HepG2 (cell line): Measurements from ENCODE around the gene DRC3. TPM values are rescaled to one million over a fixed set of nuclear protein-coding genes. Genes with fewer than 3 reads are reported as not detected.

ENCODE experiments used
- ARID2 ChIP-seq: sonication (generic); formaldehyde crosslinking; IDR thresholded peaks from 2 replicates; pipeline ENCODE4 v1.8.1; 2022; ENCODE audit warnings: mild to moderate bottlenecking, missing genetic modification reagents, borderline replicate concordance
- FOXO1 ChIP-seq: sonication (generic); formaldehyde crosslinking; IDR thresholded peaks from 2 replicates; pipeline ENCODE4 v1.4.0; 2020; ENCODE audit warnings: missing genetic modification reagents
- GTF3A ChIP-seq: sonication (generic); formaldehyde crosslinking; conservative IDR thresholded peaks from 2 replicates; pipeline ENCODE4 v1.4.0; 2020; ENCODE audit warnings: mild to moderate bottlenecking, missing genetic modification reagents
- HMG20B ChIP-seq: conservative IDR thresholded peaks from 2 replicates; pipeline ENCODE4 v1.6.1; 2016; ENCODE audit warnings: missing genetic modification reagents, missing compliant biosample characterization
- HNRNPUL1 ChIP-seq: fragments of 200-400 bp; formaldehyde crosslinking; IDR thresholded peaks from 2 replicates; pipeline ENCODE4 v1.6.1; 2017; ENCODE audit warnings: low read depth, mild to moderate bottlenecking, low read length, moderate library complexity
- KLF11 ChIP-seq: IDR thresholded peaks from 2 replicates; pipeline ENCODE4 v1.6.1; 2016; ENCODE audit warnings: missing compliant biosample characterization
- MAFK ChIP-seq, 2 experiments: IDR thresholded peaks in 1 of 2; conservative IDR thresholded peaks in 1 of 2; 2 replicates each; pipeline ENCODE4 v1.6.1; 2011; ENCODE audit warnings: improper control_type of control experiment in 2 of 2, low read length in 2 of 2
- MEF2D ChIP-seq: sonication (generic); formaldehyde crosslinking; IDR thresholded peaks from 2 replicates; pipeline ENCODE4 v1.5.1; 2020; ENCODE audit warnings: mild to moderate bottlenecking, missing genetic modification reagents
- PCBP1 ChIP-seq: fragments of 200-400 bp; formaldehyde crosslinking; IDR thresholded peaks from 2 replicates; pipeline ENCODE4 v1.6.1; 2017; ENCODE audit warnings: mild to moderate bottlenecking, low read depth, low read length, borderline replicate concordance
- SUZ12 ChIP-seq: fragments of 150-350 bp; IDR thresholded peaks from 2 replicates; pipeline ENCODE4 v1.6.1; 2014; ENCODE audit warnings: low read depth, low read length
- TARDBP ChIP-seq: sonication (generic); formaldehyde crosslinking; IDR thresholded peaks from 2 replicates; pipeline ENCODE4 v1.8.0; 2022; ENCODE audit warnings: mild to moderate bottlenecking, missing genetic modification reagents
- TEAD3 ChIP-seq: optimal IDR thresholded peaks from 2 replicates; pipeline ENCODE3; 2016; ENCODE audit warnings: borderline replicate concordance
- ZBTB38 ChIP-seq: sonication (generic); formaldehyde crosslinking; IDR thresholded peaks from 2 replicates; pipeline ENCODE4 v1.5.1; 2020; ENCODE audit warnings: mild to moderate bottlenecking, missing genetic modification reagents
- ZNF138 ChIP-seq: sonication (generic); formaldehyde crosslinking; IDR thresholded peaks from 2 replicates; pipeline ENCODE4 v1.5.0; 2020; ENCODE audit warnings: mild to moderate bottlenecking, low read depth, missing genetic modification reagents
- ZNF382 ChIP-seq: sonication (generic); formaldehyde crosslinking; IDR thresholded peaks from 2 replicates; pipeline ENCODE4 v1.5.0; 2020; ENCODE audit warnings: missing genetic modification reagents, mild to moderate bottlenecking, borderline replicate concordance
- ZNF614 ChIP-seq: IDR thresholded peaks from 2 replicates; pipeline ENCODE4 v1.6.1; 2018; ENCODE audit warnings: missing biosample characterization, missing genetic modification reagents, inconsistent platforms, borderline replicate concordance
- ZSCAN29 ChIP-seq: sonication (generic); formaldehyde crosslinking; conservative IDR thresholded peaks from 2 replicates; pipeline ENCODE4 v1.4.0; 2020; ENCODE audit warnings: mild to moderate bottlenecking, missing genetic modification reagents
- polyA plus RNA-seq, 8 experiments: library from polyadenylated mRNA; depleted of rRNA in 3 of 8; stranded (reverse) in 7 of 8; unstranded in 1 of 8; fragments of >200 nt; fragmentation: Illumina TruSeq in 4 of 8; extraction: Trizol in 4 of 8; gene quantifications; 2 replicates each; pipeline versions ENCODE4 v1.2.1 to v1.2.3, GENCODE V29; 2011 to 2016; ENCODE audit warnings: low read depth in 4 of 8, missing spikeins in 1 of 8, mixed read lengths in 1 of 8; ENCODE audit not compliant: insufficient read depth in 1 of 8
- total RNA-seq, 5 experiments: library from RNA; depleted of rRNA; stranded (reverse); fragments of >200 nt; fragmentation: Illumina TruSeq; extraction: Trizol; gene quantifications; 2 replicates each; pipeline ENCODE4 v1.2.3, GENCODE V29; 2016; ENCODE audit warnings: low read depth in 1 of 5
- TF ChIP-seq, protein P1 (sequence below): sonication (generic); formaldehyde crosslinking; IDR thresholded peaks from 2 replicates; pipeline ENCODE4 v1.8.0; 2022; ENCODE audit warnings: missing genetic modification reagents, mild to moderate bottlenecking, moderate library complexity, borderline replicate concordance
- TF ChIP-seq, protein P2 (sequence below): sonication (generic); formaldehyde crosslinking; conservative IDR thresholded peaks from 2 replicates; pipeline ENCODE4 v1.8.1; 2023; ENCODE audit warnings: missing genetic modification reagents
- TF ChIP-seq, protein P3 (sequence below): sonication (generic); formaldehyde crosslinking; IDR thresholded peaks from 2 replicates; pipeline ENCODE4 v1.5.0; 2020; ENCODE audit warnings: mild to moderate bottlenecking, missing genetic modification reagents

Gene DRC3
- total and polyA plus RNA-seq, 2 of the 13 experiments (the other 11 are each of a cell fraction or from before 2014, with no cell fraction given) = 0.53 to 0.87 TPM

DNA sequence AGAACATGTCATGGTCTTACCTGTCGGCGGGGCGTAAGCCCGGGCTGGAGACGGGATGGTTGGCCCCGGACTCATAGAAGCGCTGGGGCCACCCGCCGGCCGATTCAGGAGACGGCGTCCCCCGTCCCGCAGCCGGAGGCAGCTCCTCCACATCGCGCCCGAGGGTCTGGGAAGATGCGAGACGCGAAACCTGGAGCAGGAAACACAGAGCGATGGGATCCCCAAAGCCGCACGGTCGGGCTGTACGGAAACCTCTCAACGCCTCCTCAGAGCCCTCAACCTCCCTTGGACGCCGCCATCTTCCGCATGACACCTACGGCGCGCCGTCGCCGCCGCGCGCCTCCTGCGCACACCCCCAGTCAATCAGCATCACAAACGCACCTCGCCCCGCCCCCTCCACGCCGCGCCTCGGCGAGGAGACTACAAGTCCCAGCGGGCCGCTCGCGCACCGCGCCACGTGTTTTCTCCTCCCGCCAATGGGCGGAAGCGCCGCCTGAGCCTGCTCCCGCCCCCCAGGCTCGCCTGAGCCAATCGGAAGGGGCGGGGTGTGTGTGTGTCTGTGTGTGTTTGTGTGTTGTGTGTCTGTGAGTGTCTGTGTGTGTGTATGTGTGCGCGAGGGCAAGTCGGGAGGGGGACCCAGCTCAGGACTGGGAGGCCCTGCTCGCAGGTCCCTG lies 66.3 kb downstream of the DRC3 start, which contains the start of the genes ATPAF2 and GID4 (continued):
- TF ChIP-seq, protein P1, sequence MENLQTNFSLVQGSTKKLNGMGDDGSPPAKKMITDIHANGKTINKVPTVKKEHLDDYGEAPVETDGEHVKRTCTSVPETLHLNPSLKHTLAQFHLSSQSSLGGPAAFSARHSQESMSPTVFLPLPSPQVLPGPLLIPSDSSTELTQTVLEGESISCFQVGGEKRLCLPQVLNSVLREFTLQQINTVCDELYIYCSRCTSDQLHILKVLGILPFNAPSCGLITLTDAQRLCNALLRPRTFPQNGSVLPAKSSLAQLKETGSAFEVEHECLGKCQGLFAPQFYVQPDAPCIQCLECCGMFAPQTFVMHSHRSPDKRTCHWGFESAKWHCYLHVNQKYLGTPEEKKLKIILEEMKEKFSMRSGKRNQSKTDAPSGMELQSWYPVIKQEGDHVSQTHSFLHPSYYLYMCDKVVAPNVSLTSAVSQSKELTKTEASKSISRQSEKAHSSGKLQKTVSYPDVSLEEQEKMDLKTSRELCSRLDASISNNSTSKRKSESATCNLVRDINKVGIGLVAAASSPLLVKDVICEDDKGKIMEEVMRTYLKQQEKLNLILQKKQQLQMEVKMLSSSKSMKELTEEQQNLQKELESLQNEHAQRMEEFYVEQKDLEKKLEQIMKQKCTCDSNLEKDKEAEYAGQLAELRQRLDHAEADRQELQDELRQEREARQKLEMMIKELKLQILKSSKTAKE (CRISPR knock-in tag) = no peak
- TF ChIP-seq, protein P2, sequence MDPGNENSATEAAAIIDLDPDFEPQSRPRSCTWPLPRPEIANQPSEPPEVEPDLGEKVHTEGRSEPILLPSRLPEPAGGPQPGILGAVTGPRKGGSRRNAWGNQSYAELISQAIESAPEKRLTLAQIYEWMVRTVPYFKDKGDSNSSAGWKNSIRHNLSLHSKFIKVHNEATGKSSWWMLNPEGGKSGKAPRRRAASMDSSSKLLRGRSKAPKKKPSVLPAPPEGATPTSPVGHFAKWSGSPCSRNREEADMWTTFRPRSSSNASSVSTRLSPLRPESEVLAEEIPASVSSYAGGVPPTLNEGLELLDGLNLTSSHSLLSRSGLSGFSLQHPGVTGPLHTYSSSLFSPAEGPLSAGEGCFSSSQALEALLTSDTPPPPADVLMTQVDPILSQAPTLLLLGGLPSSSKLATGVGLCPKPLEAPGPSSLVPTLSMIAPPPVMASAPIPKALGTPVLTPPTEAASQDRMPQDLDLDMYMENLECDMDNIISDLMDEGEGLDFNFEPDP = no peak
- TF ChIP-seq HMG20B (CRISPR knock-in tag) (no peak), ZNF138 (CRISPR knock-in tag) (no peak), TEAD3 (CRISPR knock-in tag) (peak; percentile 65), ZNF382 (no peak), ZNF614 (peak; percentile 71; the same call in 1 of the 2 replicates), TARDBP (CRISPR knock-in tag) (peak; percentile 80; the same call in 1 of the 2 replicates), ZSCAN29 (CRISPR knock-in tag) (0 out of 2 replicates have a peak, but pooled peaks have one; percentile 8), ZBTB38 (CRISPR knock-in tag) (no peak; the same call in 1 of the 2 replicates), GTF3A (CRISPR knock-in tag) (peak; percentile 55; the same call in 1 of the 2 replicates), MAFK (conservative IDR thresholded peaks at IDR 0.05 in 1 of 2, IDR thresholded peaks at IDR 0.05 in 1 of 2; ENCODE audit: low read length in 2 of 2) (no peak), SUZ12 (peak; percentile 80), FOXO1 (CRISPR knock-in tag) (no peak), HNRNPUL1 (no peak; the same call in 1 of the 2 replicates), MEF2D (CRISPR knock-in tag) (peak; percentile 51; the same call in 1 of the 2 replicates), PCBP1 (0 out of 2 replicates have a peak, but pooled peaks have one; percentile 40), ARID2 (no peak), KLF11 (peak; percentile 45; the same call in 1 of the 2 replicates)
- TF ChIP-seq, protein P3, sequence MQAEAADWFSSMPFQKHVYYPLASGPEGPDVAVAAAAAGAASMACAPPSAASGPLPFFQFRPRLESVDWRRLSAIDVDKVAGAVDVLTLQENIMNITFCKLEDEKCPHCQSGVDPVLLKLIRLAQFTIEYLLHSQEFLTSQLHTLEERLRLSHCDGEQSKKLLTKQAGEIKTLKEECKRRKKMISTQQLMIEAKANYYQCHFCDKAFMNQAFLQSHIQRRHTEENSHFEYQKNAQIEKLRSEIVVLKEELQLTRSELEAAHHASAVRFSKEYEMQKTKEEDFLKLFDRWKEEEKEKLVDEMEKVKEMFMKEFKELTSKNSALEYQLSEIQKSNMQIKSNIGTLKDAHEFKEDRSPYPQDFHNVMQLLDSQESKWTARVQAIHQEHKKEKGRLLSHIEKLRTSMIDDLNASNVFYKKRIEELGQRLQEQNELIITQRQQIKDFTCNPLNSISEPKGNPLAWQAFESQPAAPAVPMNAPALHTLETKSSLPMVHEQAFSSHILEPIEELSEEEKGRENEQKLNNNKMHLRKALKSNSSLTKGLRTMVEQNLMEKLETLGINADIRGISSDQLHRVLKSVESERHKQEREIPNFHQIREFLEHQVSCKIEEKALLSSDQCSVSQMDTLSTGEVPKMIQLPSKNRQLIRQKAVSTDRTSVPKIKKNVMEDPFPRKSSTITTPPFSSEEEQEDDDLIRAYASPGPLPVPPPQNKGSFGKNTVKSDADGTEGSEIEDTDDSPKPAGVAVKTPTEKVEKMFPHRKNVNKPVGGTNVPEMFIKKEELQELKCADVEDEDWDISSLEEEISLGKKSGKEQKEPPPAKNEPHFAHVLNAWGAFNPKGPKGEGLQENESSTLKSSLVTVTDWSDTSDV (CRISPR knock-in tag) = no peak; the same call in 1 of the 2 replicates
